ENCODE measurements around the gene PAPOLB. TPM values are rescaled to one million over a fixed set of nuclear protein-coding genes. Genes with fewer than 3 reads are reported as not detected.
A peak's percentile ranks its signal among the peaks of the same experiment; 100 is the strongest.

Gene PAPOLB
- total and polyA plus RNA-seq, 2 donors (not counting 3 experiments of a cell fraction or from before 2014, with no cell fraction given) = 0.07 TPM; not detected in 1

- Histone ChIP-seq H2AFZ (ENCODE audit: low read depth, low read length) (no peak overlapping the region), H3K9ac (replicated peaks; ENCODE audit: extremely low read depth, insufficient read depth, low read length) (no peak overlapping the region), H3K27me3 (ENCODE audit: control insufficient read depth in 2 of 2, insufficient read depth in 2 of 2, low read length in 2 of 2) (peaks cover 4 to 13% of the 10 kb centered on the region in 2 experiments), H3K4me2 (ENCODE audit: insufficient read depth, low read length) (no peak overlapping the region), H3K4me3 (replicated peaks in 1 of 3; ENCODE audit: insufficient read depth in 1 of 3, low read depth in 1 of 3, low read length in 3 of 3) (no peak overlapping the region), H3K79me2 (ENCODE audit: control insufficient read depth, insufficient read depth, low read length) (no peaks in the 10 kb centered on the region), H3K9me3 (replicated peaks; ENCODE audit: control insufficient read depth, insufficient read depth, low read length) (no peaks in the 10 kb centered on the region), H3K27ac (ENCODE audit: insufficient read depth, low read depth, low read length) (no peak overlapping the region), H3K4me1 (ENCODE audit: control insufficient read depth, extremely low read depth, insufficient read depth, low read length) (no peaks in the 10 kb centered on the region), H3K36me3 (ENCODE audit: control insufficient read depth in 2 of 2, extremely low read depth in 1 of 2, insufficient read depth in 2 of 2, low read length in 2 of 2) (no peaks in the 10 kb centered on the region), H3K9me1 (replicated peaks; ENCODE audit: control insufficient read depth, extremely low read depth, insufficient read depth, low read length) (no peaks in the 10 kb centered on the region), H4K20me1 (replicated peaks; ENCODE audit: control insufficient read depth, extremely low read depth, insufficient read depth, low read length) (no peaks in the 10 kb centered on the region)
- POLR2A ChIA-PET = no interaction called here
- CTCF ChIA-PET = no interaction called here
- no TSS peak for BruUV-seq (replicated peaks)
- dilution Hi-C loops (cut with MboI; ENCODE audit: extremely low pct_ligation_motif_present, low sequenced_read_pairs) = no loop called here
- intact Hi-C loops (cut with micrococcal nuclease) = no loop called here
- no peak for FAIRE-seq
- TF ChIP-seq POLR2AphosphoS5 (IDR thresholded peaks at IDR 0.05; ENCODE audit: insufficient read depth, low read depth, low read length) (no peak), MYC (IDR thresholded peaks at IDR 0.05; ENCODE audit: low read depth, low read length) (no peak)
- no peak for DNase-seq (ENCODE audit: low read depth, low spot score)
Observed at GRCh38 chr7:4866528-4867496, 5.0 kb upstream of the PAPOLB start.

DNA sequence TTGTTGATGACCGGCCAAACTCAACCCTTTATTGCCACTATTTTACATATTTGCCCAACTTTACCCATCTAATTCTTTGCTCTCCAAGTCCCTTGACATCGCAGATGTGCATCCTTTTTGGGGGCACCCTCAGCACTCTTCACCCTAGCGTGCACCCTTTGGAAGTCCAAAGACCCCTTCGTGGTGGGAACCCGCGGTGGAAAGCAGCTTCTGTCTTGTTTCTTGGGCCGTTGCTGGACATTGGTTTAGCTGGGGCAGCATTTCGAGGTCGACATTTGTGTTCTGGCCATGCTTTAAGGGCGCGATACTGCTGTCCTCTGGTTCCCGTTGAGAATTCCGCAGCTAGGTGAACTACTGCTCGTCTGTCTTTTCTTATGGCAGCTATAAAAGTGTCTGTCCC is 326 bp upstream of the PAPOLB start:
- POLR2A ChIA-PET = no interaction called here
- FAIRE-seq = no peak

More for the DNA sequence above, 326 bp upstream of the PAPOLB start:
- CTCF ChIA-PET = no interaction called here
- TF ChIP-seq FOS (IDR thresholded peaks at IDR 0.05; ENCODE audit: borderline replicate concordance, insufficient read depth, low read length) = no peak
- no peak for TF ChIP-seq GATA2 (IDR thresholded peaks at IDR 0.05; ENCODE audit: insufficient read depth, insufficient read length, low read depth, low read length)
- TF ChIP-seq, protein P1, sequence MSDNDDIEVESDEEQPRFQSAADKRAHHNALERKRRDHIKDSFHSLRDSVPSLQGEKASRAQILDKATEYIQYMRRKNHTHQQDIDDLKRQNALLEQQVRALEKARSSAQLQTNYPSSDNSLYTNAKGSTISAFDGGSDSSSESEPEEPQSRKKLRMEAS (IDR thresholded peaks at IDR 0.05; ENCODE audit: insufficient read depth, insufficient read length) = no peak
- TF ChIP-seq CTCF (IDR thresholded peaks at IDR 0.05; ENCODE audit: extremely low read depth in 1 of 2, insufficient read depth in 1 of 2, low read depth in 1 of 2, low read length in 2 of 2) = no peak
- Histone ChIP-seq H3K4me2 (ENCODE audit: insufficient read depth, low read length) (peak overlapping the region; percentile 48), H3K4me3 (replicated peaks in 1 of 3; ENCODE audit: insufficient read depth in 1 of 3, low read depth in 1 of 3, low read length in 3 of 3) (peak overlapping the region in 1 of 3 experiments; percentile 21), H3K36me3 (ENCODE audit: control insufficient read depth in 2 of 2, extremely low read depth in 1 of 2, insufficient read depth in 2 of 2, low read length in 2 of 2) (no peaks in the 10 kb centered on the region), H2AFZ (ENCODE audit: low read depth, low read length) (peak overlapping the region; percentile 71), H3K9me1 (replicated peaks; ENCODE audit: control insufficient read depth, extremely low read depth, insufficient read depth, low read length) (no peaks in the 10 kb centered on the region), H3K9me3 (replicated peaks; ENCODE audit: control insufficient read depth, insufficient read depth, low read length) (no peaks in the 10 kb centered on the region), H3K9ac (replicated peaks; ENCODE audit: extremely low read depth, insufficient read depth, low read length) (no peak overlapping the region), H3K4me1 (ENCODE audit: control insufficient read depth, extremely low read depth, insufficient read depth, low read length) (no peaks in the 10 kb centered on the region), H3K27me3 (ENCODE audit: control insufficient read depth in 2 of 2, insufficient read depth in 2 of 2, low read length in 2 of 2) (peaks cover 18 to 38% of the 10 kb centered on the region in 2 experiments), H3K27ac (ENCODE audit: insufficient read depth, low read depth, low read length) (no peak overlapping the region), H4K20me1 (replicated peaks; ENCODE audit: control insufficient read depth, extremely low read depth, insufficient read depth, low read length) (no peaks in the 10 kb centered on the region), H3K79me2 (ENCODE audit: control insufficient read depth, insufficient read depth, low read length) (no peaks in the 10 kb centered on the region)
- intact Hi-C loops (cut with micrococcal nuclease) (no loop called here), dilution Hi-C loops (cut with MboI; ENCODE audit: extremely low pct_ligation_motif_present, low sequenced_read_pairs) (no loop called here)
- BruUV-seq (replicated peaks) = no TSS peak
- no peak for DNase-seq (ENCODE audit: low read depth, low spot score)
